AG09319 (cell line): ENCODE data around the gene DALRD3.

Experiments
- DNase-seq: peaks from one replicate; pipeline ENCODE4 v3.0.0-alpha.2; 2010; ENCODE audit warnings: low read depth; ENCODE audit errors: extremely low read depth
- CTCF ChIP-seq: IDR thresholded peaks from 2 replicates; pipeline ENCODE4 v1.5.1; 2011; ENCODE audit warnings: low read depth, mild to moderate bottlenecking, inconsistent platforms, low read length, moderate library complexity

Gene DALRD3

GRCh38 chr3:48983096-48983495, 35.3 kb downstream of the DALRD3 start:
- no peak for TF ChIP-seq CTCF
- DNase-seq = no peak

- DNase-seq = no peak
- no peak for TF ChIP-seq CTCF
Measured at GRCh38 chr3:48982686-48983085, 35.7 kb downstream of the DALRD3 start.

- no peak for DNase-seq
- no peak for TF ChIP-seq CTCF
Measured at GRCh38 chr3:48982016-48982415, 36.4 kb downstream of the DALRD3 start.

- TF ChIP-seq CTCF = no peak
Measured at GRCh38 chr3:48980295-48980694, 38.1 kb downstream of the DALRD3 start.

GRCh38 chr3:48979451-48979850, 38.9 kb downstream of the DALRD3 start:
- no peak for DNase-seq
- no peak for TF ChIP-seq CTCF

More at GRCh38 chr3:48980295-48980694, 38.1 kb downstream of the DALRD3 start:
- no peak for DNase-seq

GRCh38 chr3:48974076-48974864, 44.1 kb downstream of the DALRD3 start:
- no peak for DNase-seq
- no peak for TF ChIP-seq CTCF

GRCh38 chr3:48970586-48970985, 47.8 kb downstream of the DALRD3 start:
- no peak for TF ChIP-seq CTCF
- no peak for DNase-seq
